22Rv1 (cell line): ENCODE measurements around the gene MS4A14.

ENCODE experiments used
- ZFX ChIP-seq: fragments of 450-650 bp; IDR thresholded peaks from 2 replicates; pipeline ENCODE4 v1.6.1; 2017; ENCODE audit warnings: antibody characterized with exemption, borderline replicate concordance
- TF ChIP-seq, protein P1 (sequence below): fragments of 450-650 bp; IDR thresholded peaks from 2 replicates; pipeline ENCODE4 v1.5.1; 2017; ENCODE audit warnings: mild to moderate bottlenecking

DNA sequence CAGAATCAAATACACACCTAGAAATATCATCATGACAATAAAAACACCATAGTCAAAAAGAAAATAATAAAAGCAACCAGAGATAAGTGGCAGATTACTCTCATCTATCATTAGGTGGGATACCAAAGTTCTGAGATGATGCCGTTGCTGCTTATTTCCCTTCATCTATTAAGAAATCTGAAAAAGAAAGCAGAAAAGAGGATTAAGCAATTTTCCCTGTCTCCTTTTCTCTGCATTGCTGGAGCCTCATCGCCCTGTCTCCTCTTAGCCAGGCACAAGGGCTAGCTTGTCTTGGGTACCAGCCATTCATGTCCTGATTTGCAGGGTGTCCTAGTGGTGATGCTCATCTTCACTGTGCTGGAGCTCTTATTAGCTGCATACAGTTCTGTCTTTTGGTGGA is 3.9 kb upstream of the MS4A14 start:
- TF ChIP-seq, protein P1, sequence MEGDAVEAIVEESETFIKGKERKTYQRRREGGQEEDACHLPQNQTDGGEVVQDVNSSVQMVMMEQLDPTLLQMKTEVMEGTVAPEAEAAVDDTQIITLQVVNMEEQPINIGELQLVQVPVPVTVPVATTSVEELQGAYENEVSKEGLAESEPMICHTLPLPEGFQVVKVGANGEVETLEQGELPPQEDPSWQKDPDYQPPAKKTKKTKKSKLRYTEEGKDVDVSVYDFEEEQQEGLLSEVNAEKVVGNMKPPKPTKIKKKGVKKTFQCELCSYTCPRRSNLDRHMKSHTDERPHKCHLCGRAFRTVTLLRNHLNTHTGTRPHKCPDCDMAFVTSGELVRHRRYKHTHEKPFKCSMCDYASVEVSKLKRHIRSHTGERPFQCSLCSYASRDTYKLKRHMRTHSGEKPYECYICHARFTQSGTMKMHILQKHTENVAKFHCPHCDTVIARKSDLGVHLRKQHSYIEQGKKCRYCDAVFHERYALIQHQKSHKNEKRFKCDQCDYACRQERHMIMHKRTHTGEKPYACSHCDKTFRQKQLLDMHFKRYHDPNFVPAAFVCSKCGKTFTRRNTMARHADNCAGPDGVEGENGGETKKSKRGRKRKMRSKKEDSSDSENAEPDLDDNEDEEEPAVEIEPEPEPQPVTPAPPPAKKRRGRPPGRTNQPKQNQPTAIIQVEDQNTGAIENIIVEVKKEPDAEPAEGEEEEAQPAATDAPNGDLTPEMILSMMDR, result no peak
- no peak for TF ChIP-seq ZFX
